HG02938 (cell line): ENCODE measurements around the gene GALK1.

Source experiments
- ATAC-seq: cut with Tn5 transposase; IDR thresholded peaks from one replicate; pipeline ENCODE4 v1.9.1; 2021; ENCODE audit warnings: mild to moderate bottlenecking, moderate library complexity; ENCODE audit not compliant: unreplicated experiment

Gene GALK1

GRCh38 chr17:75729351-75729750 lies 35.6 kb downstream of the GALK1 start:
- ATAC-seq: no peak

- no peak for ATAC-seq
Observed at GRCh38 chr17:75727391-75727790, 37.6 kb downstream of the GALK1 start.

- no peak for ATAC-seq
Observed at GRCh38 chr17:75725504-75725903, 39.5 kb downstream of the GALK1 start.

- ATAC-seq: no peak
Observed at GRCh38 chr17:75724016-75725003, 40.7 kb downstream of the GALK1 start.

- ATAC-seq: no peak
Observed at GRCh38 chr17:75723171-75723930, 41.6 kb downstream of the GALK1 start.

GRCh38 chr17:75722542-75723095 lies 42.4 kb downstream of the GALK1 start:
- ATAC-seq: no peak

GRCh38 chr17:75722076-75722475 lies 42.9 kb downstream of the GALK1 start:
- ATAC-seq: no peak

GRCh38 chr17:75721463-75722011 lies 43.5 kb downstream of the GALK1 start:
- ATAC-seq: no peak

GRCh38 chr17:75720656-75721462 lies 44.1 kb downstream of the GALK1 start, which contains the start of gene ITGB4:
TSS of gene ITGB4 (plus strand) at chr17:75721459. CDS start at chr17:75724704, 3,245 bp downstream.
- no peak for ATAC-seq

- no peak for ATAC-seq
Observed at GRCh38 chr17:75719732-75720131, 45.3 kb downstream of the GALK1 start.

GRCh38 chr17:75712446-75712845 lies 52.5 kb downstream of the GALK1 start:
- no peak for ATAC-seq
